GM18907 (cell line): ENCODE results near the gene KAZALD1.

Experiments used
- ATAC-seq: cut with Tn5 transposase; IDR thresholded peaks from one replicate; pipeline ENCODE4 v1.9.1; 2021; ENCODE audit warnings: mild to moderate bottlenecking, moderate library complexity; ENCODE audit not compliant: unreplicated experiment

Gene KAZALD1

DNA sequence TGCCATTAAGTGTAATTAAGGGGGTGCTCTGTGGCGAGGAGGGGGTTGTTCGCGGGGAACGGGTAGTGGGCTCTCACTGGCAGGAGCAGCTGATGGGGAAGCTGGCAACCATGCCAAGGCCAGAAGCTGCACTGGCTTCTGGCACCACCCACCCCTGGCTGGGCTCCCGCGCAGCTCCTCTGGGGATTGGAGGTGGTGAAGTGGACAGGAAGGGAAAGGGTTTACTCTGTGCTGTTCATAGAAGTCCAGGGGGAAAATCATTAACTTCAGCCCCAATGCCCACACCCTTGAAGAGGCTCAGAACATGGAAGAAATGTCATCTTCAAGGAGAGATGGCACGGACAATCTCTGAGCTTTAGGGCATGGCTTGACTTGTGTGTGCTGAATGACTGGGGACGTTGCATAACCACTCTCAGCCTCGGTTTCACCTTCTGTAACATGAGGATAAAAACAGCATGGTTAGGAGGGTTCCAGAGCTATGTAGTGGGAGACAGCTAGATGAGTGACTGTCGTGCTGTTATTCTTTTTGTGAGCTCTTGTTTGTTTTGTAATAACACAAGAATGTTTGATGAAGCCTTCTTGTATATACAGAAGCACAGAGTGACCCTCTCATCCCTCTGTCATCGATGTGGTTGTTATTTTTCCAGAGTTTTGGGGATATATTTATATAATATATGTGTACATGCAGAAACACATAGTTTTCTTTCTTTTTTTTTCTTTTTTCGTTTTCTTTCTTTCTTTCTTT is 29.9 kb downstream of the KAZALD1 start:
- no peak for ATAC-seq

DNA sequence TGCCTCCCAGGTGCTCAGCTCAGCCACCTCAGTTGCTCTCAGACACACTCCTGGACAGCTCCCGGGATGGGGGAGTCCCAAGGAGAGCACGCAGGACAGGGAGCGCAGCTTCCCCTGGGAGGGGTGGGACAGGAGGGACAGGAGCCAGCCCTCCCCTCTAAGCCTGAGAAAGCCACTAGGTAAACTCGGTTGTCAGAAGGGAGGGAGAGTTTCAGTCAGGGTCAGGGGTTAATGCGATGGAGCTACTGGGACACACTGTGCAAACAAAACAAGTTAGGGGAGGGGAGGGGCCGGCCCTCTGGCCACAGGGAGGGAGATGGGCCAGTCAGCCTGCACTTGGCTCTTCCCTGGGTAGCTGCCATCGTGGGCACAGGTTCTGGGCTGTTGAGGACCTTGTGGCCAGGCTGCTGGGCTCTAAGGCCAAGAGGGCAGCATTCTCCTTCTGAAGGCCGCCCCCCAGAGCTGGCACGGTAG is 31.1 kb downstream of the KAZALD1 start:
- no peak for ATAC-seq

DNA sequence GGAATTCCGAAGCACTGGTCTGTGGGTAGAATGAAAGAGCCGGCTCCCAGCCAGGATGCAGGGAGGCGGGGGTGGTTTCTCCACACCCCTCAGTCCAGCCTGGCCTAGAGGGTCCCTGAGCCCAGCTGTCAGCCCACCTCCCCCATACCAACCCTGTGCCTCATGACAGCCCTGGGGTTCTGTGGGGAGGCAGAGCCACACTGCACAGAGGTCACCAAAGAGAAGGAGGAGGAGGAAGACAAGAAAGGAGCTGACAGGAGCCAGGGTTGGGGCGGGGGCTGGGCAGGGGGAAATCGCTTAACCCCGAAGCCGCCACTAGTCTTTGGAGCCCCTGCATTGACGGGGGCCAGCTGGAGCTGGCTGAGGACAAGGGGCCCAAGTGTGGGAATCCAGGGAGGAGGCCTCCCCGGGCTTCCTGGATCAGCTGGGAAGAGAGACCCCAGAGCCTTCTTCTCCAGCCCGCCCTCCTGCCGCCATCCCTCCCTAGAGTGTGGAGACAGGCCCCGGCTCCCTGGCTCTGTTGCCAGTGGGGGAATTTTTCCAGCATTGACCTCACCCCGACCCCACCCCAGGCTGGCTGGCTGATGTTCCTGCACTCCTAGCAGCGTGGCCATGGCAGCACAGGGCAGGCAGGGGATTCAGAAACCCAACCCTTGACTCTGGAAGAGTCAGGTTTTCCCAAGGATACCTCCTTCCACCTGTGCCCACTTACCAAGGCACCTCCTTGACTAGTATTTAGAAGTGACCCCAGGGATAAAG is 32.5 kb downstream of the KAZALD1 start:
- no peak for ATAC-seq

DNA sequence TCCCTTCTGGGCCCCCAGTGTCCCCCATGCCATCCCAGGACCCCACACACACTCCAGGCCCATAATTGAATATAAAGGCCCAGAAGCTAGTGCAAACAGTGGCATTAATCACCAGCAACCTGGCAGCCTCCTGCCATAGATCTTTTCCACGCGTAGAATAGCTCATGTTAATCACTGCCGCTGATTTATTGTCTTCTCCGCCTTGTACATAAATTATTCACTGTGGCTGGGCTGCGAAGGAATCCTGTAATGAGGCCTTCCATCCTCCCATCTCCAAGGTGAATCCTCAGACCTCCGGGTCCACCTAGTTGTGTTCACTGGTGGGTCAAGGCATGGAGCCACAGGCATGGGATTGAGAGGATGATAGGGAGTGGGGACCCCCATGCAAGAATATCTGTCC is 33.2 kb downstream of the KAZALD1 start:
- ATAC-seq = no peak

DNA sequence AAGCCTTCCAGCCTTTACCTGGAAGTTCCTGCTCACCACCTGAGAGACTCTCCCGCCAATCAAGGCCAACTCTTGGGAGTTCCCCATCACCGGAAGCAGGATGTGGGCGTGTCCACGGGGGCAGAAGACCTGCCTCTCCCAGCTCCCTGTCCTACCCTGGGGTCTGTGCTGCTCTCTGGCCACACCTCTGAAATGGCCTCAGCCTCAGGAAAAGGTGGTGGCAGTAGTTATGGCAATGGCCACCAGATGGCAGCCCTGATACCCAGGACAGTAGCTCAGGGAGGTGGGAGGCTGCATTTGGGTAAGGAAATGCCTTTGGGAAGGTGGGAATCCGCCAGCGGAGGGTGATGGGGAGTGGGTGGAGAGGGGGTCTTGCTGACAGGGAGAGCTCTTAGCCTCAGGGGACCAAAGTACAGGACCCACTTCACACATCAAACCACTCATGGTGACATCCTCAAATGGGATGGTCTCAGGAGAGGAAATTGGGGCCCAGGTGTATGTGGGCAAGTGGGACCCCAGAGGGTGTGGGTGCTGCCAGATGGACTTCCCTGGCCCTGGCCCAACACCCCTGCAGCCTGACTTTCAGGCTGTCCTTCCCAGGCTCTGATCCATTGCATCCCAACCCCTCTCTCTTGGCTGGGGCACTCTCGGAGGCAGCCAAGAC is 33.9 kb downstream of the KAZALD1 start:
- ATAC-seq = no peak

DNA sequence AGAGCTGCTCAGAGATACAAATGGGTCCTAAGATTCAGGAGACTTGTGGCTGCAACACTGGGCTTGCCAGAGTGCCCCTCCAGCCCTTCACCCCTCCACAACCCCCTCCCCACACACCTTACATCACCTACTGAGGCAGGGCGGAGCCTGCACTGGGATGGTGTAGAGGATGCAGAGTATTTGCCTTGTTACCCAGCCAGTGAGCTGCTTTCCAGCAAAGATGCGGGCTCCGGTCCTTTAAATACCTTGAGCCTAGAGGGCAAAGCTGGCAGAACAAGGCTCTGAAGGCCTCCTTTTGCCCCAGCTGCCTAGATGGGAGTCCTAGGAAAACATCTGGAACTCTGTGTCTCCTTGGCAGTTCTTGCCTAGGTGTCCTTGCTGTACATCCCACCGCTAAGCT is 34.6 kb downstream of the KAZALD1 start:
- ATAC-seq = no peak

DNA sequence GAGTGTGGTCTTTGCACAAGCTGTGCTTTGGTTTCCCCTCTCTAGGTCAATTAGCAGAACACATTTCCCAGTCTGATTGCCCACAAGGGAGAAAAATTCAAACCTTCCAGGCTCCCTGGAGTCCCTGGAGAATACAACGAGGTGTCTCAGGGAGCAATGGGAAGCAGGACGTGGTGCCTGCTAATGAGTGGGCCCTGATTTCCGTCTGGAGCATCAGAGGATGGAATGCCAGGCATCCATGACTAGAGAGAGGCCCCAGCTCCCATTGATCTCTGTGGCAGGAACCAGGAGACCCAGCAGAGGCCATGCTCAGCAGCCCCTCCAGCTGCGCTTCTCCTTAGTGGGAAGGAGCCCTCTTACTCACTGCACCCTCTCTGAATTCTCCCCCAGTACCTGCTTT is 36.1 kb downstream of the KAZALD1 start:
- ATAC-seq = no peak

DNA sequence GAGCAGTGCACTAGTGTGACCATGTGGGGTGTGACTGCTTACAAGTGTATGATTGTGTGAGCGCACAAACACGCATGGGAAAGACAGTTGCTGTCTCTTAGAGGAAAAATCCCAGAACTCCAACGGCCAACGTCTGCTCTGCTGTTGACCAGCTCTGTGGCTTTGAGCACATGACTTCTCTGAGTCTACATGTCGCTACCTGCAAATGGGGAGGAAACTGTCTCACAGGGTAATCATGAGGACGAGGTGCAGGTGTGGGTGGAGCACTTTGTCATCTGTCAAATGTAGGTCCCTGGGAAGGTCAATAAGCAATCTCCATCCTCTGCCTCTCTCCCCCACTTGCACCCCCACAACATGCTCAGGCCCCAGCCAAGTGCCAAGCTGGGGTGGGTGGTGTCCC is 38.1 kb downstream of the KAZALD1 start:
- ATAC-seq = no peak

DNA sequence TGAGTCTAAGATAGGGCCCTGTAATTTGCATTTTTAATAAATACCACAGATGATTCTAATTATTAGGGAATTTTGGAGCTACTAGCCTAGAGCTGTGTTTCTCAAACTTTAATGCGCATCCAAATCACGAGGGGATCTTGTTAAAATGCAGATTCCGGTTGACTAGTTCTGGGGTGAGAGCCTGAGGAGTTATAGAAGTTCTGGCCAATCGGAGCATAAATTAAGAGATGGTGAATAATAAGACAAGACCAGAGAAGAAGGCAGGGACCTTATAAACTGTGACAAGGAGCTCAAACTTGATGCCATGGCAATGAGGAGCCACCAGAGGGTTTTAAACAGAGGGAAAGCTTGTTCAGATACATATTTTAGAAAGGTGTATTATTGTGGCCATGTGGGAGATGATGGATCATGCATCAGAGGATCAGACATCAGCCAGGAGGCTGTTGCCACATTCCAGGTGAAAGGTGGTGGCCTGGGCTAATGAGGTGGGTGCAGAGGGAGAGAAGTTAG is 39.6 kb downstream of the KAZALD1 start:
- ATAC-seq = no peak

DNA sequence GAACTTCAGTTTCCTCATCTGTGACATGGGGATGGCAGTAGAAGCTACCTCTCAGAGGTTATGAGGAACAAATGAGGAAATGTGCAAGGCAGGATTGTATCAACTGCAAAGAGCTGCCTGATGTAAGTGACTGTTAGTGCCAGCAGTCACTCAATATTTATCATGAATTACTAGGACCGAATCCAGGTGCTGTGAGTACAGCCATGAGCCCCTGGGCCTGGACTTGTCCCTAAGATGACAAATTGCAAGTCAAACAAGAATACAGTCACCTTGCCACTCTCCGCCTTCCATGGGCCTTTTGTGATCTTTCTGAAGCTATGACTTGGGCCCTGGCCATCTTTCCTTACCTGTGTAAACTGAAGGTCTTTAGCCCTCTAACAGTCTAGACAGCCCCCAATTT is 41.6 kb downstream of the KAZALD1 start:
- no peak for ATAC-seq

DNA sequence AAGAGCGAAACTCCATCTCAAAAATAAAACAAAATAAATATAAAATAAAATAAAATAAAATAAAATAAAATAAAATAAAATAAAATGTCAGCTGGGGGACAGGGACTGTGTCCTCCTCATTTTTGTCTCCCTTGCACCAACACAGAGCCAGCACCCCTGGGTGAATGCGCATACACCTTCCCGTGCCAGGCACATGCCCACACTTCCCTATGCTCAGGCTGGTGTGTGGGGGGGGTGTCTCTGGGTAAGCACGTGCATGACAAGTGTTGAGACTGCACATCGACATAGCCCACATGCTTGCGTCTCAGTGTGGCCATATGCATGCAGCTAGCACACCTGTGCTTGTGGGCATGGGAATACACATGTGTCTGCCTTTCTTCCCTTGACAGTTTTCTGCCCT is 44.6 kb downstream of the KAZALD1 start:
- no peak for ATAC-seq

DNA sequence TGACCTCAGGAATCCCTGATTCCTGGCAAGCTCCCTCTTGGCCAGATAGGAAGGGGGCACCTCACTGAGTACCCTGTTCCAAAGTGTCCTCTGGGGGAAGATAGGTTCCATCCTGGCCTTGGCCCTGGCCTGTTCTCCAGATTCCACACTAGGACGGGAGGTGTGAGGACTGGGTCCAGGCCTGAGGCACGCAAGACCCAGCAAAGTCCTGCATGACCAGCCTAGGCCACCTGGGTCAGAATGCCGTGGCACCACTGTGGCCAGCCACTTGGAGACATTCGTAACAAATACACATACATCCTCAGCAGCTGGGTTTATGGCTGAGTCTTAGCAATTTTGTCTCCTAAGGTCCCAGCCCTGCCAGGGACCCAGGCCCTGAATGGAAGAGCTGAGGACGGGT is 46.0 kb downstream of the KAZALD1 start:
- ATAC-seq = no peak

DNA sequence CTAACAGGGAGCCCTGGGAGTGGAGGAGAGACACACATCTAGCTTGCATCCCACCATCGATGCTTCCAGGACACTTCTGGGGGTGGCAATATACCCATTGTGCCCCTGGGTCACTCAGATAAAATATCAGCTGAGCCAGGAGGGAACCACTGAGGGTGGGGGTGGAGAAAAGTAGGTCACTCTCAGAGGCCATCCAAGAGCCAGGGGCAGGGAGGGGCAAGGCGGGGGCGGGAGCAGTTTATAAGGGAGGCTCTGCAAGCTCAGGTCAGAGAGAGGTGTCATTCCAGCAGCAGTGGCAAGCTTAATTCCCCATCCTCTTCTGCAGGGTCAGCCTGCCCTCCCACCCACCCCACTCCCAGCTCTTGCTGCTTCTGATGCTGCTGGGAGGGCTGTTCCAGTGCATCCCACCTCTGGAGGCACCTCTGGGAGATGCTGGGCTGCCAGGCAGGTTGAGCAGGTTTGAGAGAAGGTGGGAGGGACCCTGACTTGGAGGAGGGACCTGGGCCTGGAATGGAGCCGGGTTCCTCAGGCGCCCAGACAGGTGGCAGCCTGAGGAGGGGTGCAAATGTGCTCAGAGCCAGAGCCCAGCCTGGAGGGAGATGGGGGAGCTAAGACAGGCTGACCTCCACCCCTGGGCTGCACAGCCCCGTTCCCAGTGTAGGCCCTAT is 49.2 kb downstream of the KAZALD1 start:
- ATAC-seq = no peak

DNA sequence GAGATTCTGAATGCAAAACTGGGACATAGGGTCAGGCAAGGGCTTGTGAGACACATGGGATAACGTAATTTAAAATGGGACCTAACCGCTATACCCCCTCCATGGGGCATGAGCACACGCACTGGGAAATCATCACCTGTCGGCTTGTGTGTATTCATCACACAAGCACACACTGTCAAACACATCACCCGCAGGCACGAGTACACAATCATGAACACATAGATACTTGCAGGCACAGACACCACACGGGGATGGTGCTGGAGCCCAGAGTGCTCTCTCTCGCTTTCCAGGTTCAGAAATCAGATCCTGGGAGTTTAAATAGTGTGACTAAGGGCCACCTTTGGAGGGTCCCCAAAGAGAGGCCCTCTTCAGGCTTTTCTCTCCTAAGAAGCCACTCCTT is 49.8 kb downstream of the KAZALD1 start:
- no peak for ATAC-seq

DNA sequence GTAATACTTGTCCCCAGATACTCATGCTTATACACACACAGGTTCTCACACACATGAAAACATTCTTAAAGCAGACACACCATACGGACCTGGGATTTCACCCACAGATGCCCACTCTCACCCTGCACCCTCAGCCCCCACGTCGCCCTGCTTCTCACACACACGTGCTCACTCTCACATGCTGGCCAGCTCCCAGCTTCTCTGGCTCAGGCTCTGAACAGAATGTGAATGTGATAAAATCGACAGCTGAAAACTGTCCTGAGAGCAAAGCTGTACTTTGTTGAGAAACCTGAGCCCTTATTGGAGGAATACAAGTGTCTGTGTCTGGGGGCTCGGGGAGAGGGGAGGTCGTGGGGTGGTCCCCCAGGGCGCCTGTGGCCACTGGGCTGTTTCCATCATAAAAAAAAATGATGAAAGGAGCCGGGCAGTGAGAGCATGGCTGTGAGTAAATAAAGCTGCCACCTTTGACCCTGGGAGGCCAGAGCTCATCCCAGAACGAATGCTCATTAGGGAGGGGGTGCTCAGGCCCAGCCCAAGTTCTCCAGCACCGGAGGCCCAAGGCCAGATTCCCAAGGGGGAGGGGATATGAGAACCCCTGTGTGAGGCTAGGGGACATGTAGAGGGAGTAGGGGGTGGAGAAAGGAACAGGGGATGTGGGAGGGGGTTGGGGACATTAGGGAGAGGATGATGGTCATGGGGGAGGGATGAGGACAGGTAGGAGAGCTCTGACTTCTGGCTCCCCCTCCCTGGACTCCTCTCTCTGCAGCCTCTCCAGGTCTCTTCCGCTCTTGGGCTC is 51.2 kb downstream of the KAZALD1 start:
- no peak for ATAC-seq

DNA sequence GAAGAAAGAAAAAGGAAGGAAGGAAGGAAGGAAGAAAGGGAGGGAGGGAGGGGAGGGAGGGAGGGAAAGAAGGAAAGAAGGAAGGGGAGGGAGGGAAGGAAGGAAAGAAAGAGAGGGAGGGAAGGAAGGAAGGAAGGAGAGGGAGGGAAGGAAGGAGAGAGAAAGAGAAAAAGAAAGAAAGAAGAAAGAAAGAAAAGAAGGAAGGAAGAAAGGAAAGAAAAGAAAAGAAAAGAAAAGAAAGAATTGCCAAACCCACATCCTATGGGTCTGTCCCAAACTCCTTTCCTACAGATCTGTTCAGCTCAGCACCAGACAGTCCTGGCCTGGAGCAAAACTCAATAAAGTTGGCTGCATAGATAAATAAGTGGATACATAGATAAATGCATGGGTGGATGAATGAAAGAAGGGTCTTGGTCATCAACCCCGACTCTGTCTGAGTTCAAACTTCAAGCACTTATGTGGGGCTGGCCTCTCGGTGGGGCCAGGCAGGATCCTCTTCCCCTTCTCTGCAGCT is 52.2 kb downstream of the KAZALD1 start:
- no peak for ATAC-seq

DNA sequence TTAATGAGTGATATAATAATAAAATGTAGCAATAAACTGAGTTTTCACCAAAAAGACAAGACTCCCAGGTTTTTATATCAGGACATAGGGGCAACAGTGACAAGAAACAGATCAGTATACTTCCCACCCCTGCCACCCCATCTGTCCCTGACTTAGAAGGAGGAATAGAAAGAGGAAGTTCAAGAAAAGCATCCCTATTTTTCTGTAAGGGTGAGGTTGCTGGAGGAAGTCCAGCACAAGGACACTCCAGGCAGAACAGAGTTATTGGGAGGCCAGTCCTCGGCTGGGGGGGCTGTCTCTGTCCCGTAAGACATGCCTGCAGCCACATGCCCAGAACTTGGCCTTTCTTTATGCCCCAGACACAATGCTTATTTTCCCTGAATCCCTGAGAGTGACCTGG is 52.9 kb downstream of the KAZALD1 start:
- no peak for ATAC-seq
